DLD1 (cell line): ENCODE measurements around the gene ACCS.

Experiments
- in situ Hi-C: cut with HindIII; loops from 2 replicates; pipeline ENCODE4 v1.10.0; 2017; ENCODE audit warnings: low sequenced_read_pairs

The ACCS gene, protein sequence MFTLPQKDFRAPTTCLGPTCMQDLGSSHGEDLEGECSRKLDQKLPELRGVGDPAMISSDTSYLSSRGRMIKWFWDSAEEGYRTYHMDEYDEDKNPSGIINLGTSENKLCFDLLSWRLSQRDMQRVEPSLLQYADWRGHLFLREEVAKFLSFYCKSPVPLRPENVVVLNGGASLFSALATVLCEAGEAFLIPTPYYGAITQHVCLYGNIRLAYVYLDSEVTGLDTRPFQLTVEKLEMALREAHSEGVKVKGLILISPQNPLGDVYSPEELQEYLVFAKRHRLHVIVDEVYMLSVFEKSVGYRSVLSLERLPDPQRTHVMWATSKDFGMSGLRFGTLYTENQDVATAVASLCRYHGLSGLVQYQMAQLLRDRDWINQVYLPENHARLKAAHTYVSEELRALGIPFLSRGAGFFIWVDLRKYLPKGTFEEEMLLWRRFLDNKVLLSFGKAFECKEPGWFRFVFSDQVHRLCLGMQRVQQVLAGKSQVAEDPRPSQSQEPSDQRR

DNA sequence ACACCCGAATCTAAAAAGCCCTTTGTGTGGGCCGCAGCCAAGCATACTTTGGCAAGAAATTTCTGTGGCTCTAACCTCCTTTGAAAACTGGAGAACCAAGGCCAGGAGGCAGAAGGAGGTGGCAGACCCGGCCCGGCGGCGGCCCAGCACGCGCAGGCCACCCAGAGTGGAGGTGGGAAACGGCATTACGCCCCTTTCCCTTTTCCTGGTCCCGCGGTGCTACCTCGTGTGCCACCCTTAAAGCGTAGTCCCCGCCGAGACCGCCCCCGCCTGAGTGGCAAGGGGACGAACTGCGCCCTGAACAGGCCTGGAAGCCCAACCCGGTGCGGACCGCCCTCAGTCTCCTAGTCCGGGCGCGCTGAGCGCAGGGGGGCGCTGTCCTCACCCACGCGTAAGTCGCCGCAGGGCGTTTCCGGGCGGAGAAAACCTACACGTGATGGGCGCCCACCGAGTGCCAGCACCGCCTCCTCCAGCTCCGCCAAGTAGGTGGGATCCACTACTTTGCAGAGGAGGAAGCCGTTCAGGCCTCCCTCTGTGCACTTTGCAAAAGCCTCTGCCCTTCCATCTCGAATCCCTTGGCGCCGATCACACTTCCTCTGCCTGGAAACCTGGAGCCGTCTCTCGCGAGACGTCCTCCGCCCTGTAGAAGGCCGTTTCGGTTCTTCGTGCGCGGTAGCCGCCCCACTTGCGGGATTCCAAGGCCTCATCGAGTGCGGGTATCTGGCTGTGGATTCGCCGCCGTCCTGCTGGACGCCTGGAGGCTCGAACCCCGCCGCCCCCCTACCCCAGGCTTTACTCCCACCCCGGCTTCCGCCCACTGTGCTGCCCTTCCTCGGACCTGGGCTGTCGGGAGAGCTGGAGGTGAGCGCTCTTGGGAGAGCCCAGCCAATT lies at the start of gene ACCS:
Gene ACCS, plus strand, starts transcription at position 430 of the 891 bp plus-strand sequence. CDS start 1,358 bp downstream, outside the sequence.
- in situ Hi-C loops, result no loop called here

DNA sequence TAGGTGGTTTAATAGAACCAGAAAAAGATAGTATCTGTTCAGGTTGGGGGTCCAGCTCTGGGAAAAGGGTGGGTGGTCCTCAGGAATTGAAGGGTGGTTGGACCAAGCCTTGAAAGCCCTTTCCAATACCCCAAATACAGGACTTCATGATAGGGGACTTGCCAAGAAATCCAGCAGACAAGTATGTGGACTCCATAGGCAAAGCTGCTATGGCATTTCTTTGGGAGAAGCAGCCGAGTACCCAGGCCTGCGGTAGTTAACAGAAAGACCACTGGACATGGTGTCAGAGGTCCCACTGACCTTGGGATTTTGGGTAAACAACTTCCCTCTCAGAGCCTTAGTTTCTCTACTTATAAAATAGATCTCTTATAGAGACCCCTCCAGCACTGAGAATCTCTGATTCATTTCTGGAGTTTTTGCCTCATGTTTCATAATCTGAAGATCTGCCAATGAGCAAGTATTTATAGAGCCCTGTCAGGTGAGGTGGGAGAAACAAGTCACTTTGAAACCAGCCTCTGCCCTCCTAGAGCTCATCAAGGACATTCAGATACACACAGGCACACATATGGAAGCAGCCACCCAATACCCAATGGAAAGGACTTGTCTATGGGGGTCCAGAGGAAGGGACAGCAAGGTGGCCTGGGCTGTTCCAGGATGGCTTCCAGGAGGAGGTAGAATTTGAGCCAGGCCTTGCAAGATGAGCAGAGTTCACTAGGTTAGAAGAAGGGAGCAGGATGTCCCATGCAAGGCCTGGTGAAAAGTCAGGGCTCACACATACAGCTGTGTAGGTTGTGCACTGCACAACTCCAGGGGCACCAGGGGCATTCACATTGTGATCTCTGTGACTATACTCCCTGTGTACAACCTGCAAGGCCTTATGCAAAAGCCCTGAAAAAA lies 49.3 kb upstream of the ACCS start:
- in situ Hi-C loops, result no loop called here

DNA sequence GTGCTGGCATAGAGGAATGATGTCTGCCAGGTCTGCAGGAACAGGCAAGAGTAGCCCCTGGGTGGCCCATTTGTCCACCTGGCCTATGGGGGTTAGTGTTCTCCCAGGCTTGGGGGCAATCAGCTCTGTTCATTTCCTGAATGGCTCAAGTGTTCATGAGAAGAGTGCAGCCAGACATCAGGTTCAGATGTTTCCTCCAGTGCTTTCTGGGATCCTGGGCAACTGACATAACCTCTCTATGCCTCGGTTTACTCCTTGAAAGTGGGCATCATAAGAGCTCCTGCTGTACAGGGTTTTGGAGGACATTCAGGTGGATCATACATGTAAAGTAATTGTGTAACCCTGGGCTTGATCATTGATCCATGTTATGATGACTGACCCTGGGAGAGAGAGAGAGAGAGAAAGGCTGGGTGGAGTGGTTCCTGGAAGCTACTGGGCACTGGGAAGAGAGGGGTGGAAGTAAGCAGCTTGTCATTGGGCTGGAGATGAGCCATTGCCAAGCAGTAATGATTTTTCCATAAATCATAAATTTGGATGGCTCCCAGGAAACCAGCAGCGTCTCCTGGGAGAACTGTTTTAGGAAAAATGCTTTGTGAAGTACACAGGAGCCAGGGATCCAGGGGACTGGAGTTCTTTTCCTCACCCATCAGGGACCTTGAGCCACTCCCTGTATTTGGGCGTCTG lies 48.5 kb upstream of the ACCS start:
- in situ Hi-C loops, result no loop called here

DNA sequence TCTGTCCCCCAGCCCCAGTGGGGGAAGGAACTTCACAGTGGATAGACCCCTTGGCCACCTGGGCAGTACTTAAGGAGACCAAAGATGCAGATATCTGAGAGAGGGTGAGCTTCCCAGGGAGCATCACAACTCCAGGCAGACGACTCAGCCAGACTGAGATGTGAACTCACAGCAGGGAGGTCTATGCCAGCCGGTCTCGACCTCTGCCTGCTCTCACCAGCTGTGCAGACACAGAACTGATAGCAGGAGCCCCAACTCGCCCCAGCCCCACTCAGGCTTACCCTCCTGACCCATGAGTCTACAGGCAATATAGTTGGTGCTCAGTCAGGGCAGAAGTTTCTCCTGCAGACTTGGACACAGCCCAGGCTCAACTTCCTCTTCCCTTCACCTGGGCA lies 47.9 kb upstream of the ACCS start:
- in situ Hi-C loops, result no loop called here

DNA sequence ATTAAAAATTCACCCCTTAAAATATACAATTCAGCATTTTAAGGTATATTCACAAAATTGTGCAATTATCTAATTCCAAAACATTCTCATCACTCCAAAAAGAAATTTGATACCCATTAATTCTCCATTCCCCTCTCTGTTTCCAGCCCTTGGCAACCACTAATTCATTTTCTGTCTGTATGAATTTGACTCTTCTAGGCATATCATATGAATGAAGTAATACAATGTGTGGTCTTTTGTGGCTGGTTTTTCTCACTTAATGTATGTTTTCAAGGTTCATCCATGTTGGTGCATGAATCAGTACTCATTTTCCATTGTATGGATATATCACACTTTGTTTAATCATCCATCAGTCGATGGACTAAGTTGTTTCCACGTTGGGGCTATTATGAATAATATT lies 47.2 kb upstream of the ACCS start:
- in situ Hi-C loops, result no loop called here

DNA sequence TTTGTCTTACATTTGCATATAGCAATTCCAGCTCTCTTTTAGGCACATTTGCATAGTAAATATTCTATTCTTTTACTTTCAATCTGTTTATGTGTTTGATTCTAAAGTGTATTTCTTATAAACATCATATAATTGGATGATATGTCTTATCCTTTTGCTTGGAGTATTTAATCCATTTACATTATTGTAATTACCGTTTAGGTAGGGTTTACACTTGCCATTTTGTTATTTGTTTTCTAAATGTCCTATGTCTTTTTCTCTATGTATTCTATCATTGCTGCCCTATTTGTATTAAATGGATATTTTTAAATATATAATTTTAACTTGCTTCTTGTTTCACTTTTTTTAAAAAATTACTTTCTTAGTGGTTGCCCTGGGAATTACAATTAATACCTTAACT lies 41.1 kb upstream of the ACCS start:
- in situ Hi-C loops, result no loop called here

DNA sequence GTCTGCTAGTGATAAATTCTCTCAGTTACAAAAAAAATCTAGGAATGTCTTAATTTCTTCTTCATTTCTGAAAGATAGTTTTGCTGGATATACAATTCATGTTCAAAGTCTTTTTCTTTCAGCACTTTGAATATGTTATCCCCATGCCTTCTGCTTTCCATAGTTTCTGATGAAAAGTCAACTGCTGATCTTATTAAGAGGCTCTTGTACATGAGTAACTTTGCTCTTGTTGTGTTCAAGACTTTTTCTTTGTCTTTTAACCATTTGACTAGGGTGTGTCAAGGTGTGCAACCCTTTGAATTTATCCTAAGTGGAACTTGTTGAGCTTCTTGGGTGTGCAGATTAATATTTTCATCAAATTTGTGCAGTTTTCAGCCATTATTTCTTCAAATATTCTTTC lies 40.3 kb upstream of the ACCS start:
- in situ Hi-C loops, result no loop called here

DNA sequence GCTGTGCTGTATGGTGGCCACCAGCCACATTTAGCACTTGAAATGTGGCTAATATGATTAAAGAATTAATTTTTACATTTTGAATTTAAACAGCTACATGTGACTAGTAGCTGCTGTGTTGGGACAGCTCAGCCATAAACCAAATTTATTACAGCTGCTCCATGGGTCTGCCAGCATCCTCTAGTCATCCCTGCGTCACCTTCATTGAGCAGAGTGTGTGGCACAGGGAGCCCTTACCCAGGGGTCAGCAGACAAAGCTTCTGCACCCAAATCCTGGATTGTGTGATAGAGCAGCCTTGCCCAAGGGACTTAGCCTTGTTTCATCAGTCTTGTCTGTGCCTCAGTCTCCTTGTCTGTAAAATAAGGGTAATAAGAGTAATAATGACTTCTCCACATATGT lies 37.7 kb upstream of the ACCS start:
- in situ Hi-C loops, result no loop called here

DNA sequence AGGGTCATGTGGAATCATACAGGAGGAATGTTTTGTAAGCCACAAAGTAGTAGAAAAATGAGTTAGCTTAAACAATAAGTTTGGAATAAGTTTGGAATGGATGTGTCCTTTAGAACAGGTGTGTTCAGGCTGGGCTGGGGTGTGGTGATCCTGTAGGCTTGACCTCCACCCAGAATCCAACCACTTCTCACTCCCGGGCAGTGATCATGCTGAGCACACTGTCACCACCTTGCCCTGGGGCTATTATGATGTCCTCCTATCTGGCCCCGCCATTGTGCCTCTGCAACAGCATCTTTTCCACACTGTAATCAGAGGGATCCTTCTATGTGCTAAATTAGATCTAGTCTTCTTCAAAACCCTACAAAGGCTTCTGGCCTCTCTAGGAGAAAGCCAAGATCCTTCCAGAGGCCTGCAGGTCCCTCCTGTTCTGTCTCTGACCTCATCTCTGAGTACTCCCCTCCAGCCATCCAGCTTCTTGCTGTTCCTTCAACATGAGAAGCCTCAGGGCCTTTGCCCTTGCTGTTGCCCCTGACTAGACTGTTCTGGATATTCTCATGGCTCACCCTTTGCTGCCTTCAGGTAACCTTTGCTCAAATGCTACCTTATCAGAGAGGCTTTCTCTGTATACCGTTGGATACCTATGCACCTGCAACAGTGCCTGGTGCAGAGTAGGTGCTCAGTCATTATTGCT lies 37.1 kb upstream of the ACCS start:
- in situ Hi-C loops, result no loop called here

DNA sequence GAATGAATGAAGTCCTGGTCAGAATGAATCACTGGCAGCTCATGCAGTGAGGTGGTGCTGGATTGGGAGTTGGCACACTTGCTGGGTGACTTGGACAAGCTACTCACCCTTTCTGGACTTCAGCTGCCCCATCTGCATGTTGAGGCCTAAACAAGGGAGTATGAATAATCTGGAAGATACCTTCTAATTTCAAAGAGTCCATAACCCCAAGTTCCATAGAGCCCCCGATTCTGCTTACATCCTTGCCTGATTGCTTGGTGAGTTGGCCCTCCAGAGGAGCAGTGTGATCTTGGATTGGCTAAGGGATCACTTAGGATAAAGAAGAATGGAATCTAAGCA lies 36.6 kb upstream of the ACCS start:
- in situ Hi-C loops, result no loop called here

DNA sequence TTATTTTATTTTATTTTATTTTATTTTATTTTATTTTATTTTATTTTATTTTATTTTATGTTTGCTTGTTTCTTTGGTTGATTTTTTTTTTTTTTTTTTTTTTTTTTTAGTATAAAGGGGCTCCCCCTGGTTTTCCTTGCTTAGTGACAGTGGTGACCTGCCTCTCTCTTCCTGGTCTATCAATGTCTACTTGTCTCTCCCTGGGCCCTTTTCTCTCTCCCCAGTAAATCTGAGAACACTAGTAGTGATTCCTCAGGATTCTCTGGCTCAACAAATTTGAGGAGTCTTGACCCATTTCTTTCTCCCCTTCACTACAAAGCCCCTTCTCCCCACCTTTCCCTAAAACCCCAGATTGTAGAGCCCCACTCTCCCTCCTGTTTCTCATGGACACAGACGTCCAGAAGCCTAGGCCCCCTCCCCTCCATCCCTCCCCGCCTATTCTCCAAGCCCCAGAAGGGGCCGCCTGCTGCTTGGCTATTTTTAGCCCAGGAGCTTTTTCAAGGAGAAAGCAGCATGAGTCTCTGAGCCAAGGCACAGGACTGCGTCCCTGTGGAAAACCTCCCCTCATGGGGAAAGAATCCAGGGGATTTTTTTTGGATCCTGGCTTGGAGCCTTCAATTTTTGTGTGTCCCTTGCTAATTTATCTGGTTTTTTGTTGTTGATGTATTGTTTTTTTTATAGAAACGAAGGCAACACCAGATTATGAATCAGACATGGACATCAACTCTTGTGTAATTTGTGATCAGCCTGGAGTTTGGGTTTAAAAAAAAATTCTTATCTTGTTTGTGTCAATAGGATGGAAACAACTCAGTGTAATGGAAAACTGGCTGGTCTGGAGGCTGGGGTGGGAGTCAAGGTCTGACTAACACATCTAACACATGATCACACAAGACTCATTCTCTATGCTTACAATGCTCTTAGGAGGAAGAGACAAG lies 35.8 kb upstream of the ACCS start:
- in situ Hi-C loops, result no loop called here

DNA sequence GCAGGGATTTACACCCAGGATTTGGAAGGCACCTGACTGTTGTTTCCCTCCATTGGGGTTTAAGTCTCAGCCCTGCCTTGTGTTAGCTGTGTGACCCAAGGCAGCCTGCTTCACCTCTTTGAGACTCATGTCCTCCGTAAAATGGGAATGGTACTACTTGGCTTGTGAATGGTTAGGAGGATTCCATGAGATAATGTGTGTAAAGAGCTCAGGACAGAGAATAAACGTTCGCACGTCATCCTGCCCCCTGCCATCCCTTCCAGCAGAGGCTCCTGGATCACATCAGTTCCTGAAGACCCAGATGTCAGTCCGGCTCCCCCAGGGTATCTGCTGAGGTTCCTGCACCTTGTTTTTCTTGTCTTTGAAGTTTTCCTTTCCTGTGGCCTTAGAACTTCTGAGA lies 35.1 kb upstream of the ACCS start:
- in situ Hi-C loops, result no loop called here

DNA sequence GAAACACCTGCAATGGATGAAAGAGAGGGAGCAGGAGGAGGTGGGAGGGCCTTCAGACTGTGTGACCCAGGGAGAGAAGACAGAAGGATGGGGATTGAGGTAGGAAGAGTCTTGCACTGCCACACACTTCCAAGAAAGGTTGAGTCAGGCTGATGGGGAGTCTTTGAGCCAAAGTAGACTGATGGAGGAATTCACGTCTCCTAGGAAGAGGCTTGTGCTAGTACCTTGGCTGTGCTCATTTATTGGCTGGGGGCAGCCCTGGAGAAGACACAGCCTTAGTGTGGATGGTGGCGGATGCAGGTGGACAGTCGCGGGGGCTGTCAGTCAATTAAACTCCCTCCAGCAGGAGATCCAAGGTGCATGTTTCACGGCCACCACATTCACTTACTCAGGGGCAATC lies 34.5 kb upstream of the ACCS start:
- in situ Hi-C loops, result no loop called here

DNA sequence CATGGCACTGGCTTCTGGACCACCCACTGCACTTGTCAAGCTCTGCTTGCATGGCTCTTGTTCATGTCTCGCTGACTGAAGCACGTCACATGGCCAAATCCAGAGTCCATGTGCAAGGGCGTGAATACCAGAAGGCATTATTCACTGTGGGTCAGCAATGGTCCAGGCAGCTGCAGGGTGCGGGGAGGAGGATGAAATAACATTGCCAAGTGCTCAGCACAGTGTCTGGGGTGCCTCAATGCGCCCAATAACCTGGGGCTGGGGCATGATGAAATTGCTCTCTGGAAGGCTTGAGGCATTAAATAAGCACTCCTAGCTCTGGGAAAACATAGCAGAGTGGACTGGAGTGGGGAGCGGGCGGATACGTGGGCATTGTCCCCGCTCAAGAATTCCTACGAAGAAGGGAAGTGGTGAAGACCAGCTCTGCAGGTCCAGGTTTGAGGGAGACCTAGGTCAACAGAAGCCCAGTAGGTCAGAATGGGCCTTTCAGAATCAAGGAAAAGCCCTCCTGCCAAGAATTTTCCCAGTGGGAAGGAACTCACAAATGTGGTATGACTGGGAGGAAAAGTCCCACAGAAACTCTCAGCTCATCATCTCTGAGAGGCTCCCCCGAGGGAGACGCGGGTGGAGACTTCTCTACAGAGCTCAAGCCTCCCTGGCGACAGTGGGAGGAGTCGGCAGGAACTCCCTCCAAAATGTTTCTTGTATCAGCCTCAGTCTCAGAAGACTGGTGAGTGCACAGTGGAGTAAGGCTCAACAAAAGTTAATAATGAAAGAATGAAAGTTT lies 33.6 kb upstream of the ACCS start:
- in situ Hi-C loops, result no loop called here

DNA sequence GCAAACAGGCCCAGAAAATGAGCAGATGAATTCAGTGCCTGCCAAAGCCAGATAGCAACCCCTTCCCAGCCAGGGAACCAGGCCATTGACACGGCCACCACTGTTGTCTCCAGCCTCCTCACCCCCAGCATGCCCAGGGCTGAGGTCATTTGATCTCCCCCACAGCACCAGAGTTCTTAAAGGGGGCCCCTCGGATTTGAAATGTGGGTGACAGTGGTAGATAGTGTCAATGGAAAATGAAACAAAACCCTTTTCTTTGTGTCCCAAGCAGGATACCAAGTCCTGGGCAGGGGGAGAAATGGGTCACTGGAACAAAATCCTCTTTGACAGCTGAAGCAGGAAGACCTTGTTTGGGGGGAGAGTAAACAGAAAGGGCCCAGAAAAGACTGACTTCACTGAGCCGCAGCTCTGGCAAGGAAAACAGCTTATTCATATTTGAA lies 32.6 kb upstream of the ACCS start:
- in situ Hi-C loops, result no loop called here

DNA sequence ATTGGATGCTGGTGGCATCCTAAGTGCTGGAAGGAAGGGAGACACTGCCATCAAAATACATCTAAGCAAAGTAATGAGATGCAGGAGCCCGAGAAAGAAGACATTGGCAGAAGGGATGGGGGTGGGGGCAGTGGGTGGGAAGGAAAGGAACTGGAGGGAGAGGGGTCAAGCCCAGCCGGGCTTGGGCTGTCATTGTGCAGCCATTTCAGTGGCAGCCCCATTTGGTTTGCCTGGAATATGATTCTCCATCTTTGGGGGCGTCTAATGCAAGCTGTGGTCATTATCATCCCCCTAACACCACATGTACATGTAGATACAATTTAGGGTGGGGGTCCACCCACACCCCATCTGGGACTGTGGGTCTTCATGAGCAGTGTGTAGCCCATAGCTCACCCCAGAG lies 32.2 kb upstream of the ACCS start:
- in situ Hi-C loops, result no loop called here

DNA sequence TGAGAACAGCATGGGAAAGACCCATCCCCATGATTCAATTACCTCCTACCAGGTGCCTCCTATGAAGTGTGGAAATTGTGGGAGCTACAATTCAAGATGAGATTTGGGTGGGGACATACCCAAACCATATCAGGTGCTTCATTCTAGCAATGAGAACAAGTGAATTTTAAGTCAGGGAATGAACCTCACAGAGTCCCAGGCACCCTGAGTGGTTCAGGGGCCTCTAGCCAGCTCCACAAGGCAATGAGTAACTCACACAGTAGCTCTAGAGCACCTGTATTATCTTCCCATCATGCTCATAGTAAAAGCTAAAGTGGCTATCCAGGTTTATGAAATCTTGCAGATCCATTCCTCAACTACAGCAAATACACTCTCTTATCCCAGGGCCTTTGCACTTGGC lies 31.4 kb upstream of the ACCS start:
- in situ Hi-C loops, result no loop called here
